Keratinocyte (primary cell): Measurements from ENCODE around the gene CPVL. TPM values are rescaled to one million over a fixed set of nuclear protein-coding genes. Genes with fewer than 3 reads are reported as not detected.

ENCODE experiments used
- DNase-seq: peaks from one replicate; pipeline ENCODE4 v3.0.0-alpha.2; 2011; ENCODE audit warnings: low read depth, missing footprints, low spot score
- FAIRE-seq: peaks from 2 replicates; lab custom pipeline; 2011; peaks lifted over from hg19 to GRCh38; lab: Jason Lieb, UNC
- H2AFZ ChIP-seq: 2 replicates; pipeline ENCODE4 v1.6.0; 2012; ENCODE audit warnings: low read length, control low read depth, inconsistent platforms; ENCODE audit not compliant: control insufficient read depth
- H3K27ac ChIP-seq: 2 replicates; pipeline ENCODE4 v1.5.1; 2011; ENCODE audit warnings: low read length; ENCODE audit not compliant: control insufficient read depth, insufficient read depth
- H3K27me3 ChIP-seq: 3 replicates; pipeline ENCODE4 v1.6.0; 2011; ENCODE audit warnings: low read length; ENCODE audit not compliant: control insufficient read depth, insufficient read depth; ENCODE audit errors: extremely low read depth
- H3K36me3 ChIP-seq, 2 experiments: 2 replicates in 1 of 2; 3 replicates in 1 of 2; pipeline ENCODE4 v1.5.1; 2011; ENCODE audit warnings: low read length in 2 of 2, mild to moderate bottlenecking in 1 of 2; ENCODE audit not compliant: control insufficient read depth in 2 of 2, insufficient read depth in 2 of 2; ENCODE audit errors: extremely low read depth in 1 of 2
- H3K4me1 ChIP-seq: 3 replicates; pipeline ENCODE4 v1.5.1; 2011; ENCODE audit warnings: low read length; ENCODE audit not compliant: control insufficient read depth, insufficient read depth; ENCODE audit errors: extremely low read depth
- H3K4me2 ChIP-seq: 3 replicates; pipeline ENCODE4 v1.6.0; 2011; ENCODE audit warnings: low read depth, low read length; ENCODE audit not compliant: control insufficient read depth, insufficient read depth; ENCODE audit errors: extremely low read depth
- H3K4me3 ChIP-seq, 3 experiments: fragments of 200-600 bp in 1 of 3; sonication (generic) in 1 of 3; 2 replicates in 2 of 3; 3 replicates in 1 of 3; pipeline ENCODE4 v1.5.1; 2011 to 2016; ENCODE audit warnings: low read length in 3 of 3, mild to moderate bottlenecking in 3 of 3, control low read depth in 2 of 3, inconsistent platforms in 1 of 3, low read depth in 1 of 3, mixed read lengths in 1 of 3, mixed run types in 1 of 3, moderate library complexity in 1 of 3; ENCODE audit not compliant: control insufficient read depth in 2 of 3, insufficient read depth in 2 of 3; ENCODE audit errors: extremely low read depth in 1 of 3
- H3K79me2 ChIP-seq: 2 replicates; pipeline ENCODE4 v1.6.0; 2012; ENCODE audit warnings: low read length; ENCODE audit not compliant: control insufficient read depth, insufficient read depth
- H3K9ac ChIP-seq: 3 replicates; pipeline ENCODE4 v1.6.0; 2011; ENCODE audit warnings: low read length; ENCODE audit not compliant: control insufficient read depth, insufficient read depth; ENCODE audit errors: extremely low read depth
- H3K9me1 ChIP-seq: 3 replicates; pipeline ENCODE4 v1.6.0; 2011; ENCODE audit warnings: low read length; ENCODE audit not compliant: control insufficient read depth, insufficient read depth; ENCODE audit errors: extremely low read depth
- H3K9me3 ChIP-seq: 2 replicates; pipeline ENCODE4 v1.5.1; 2012; ENCODE audit warnings: low read depth, low read length; ENCODE audit not compliant: control insufficient read depth
- H4K20me1 ChIP-seq: 3 replicates; pipeline ENCODE4 v1.6.0; 2011; ENCODE audit warnings: low read length; ENCODE audit not compliant: control insufficient read depth, insufficient read depth; ENCODE audit errors: extremely low read depth
- EZH2 ChIP-seq: IDR thresholded peaks from one replicate; pipeline ENCODE4 v1.6.1; 2012; ENCODE audit warnings: inconsistent platforms, mild to moderate bottlenecking, low read length, moderate library complexity
- dilution Hi-C: fragments of 300-500 bp; cut with MboI; formaldehyde crosslinking; loops from one replicate; pipeline ENCODE4 v1.7.0; 2020; ENCODE audit warnings: low sequenced_read_pairs; ENCODE audit not compliant: extremely low pct_ligation_motif_present
- polyA plus RNA-seq, 5 experiments: library from polyadenylated mRNA; depleted of rRNA in 3 of 5; stranded (reverse) in 3 of 5; stranded (forward) in 1 of 5; unstranded in 1 of 5; fragments of >200 nt; gene quantifications; 1 replicate in 1 of 5; 2 replicates in 3 of 5; 3 replicates in 1 of 5; pipeline versions ENCODE4 v1.2.1 to v1.2.3, GENCODE V29; 2011 to 2012; ENCODE audit warnings: missing spikeins in 2 of 5, low read depth in 1 of 5, low replicate concordance in 1 of 5
- TF ChIP-seq, protein P1 (sequence below), 3 experiments: IDR thresholded peaks in 1 of 3; conservative IDR thresholded peaks in 1 of 3; optimal IDR thresholded peaks in 1 of 3; 2 replicates in 2 of 3; 3 replicates in 1 of 3; pipeline versions ENCODE3 to v1.5.1; 2011; ENCODE audit warnings: low read length in 3 of 3, mild to moderate bottlenecking in 3 of 3, moderate library complexity in 2 of 3, control low read depth in 1 of 3, inconsistent platforms in 1 of 3; ENCODE audit not compliant: insufficient read depth in 2 of 3; ENCODE audit errors: extremely low read depth in 1 of 3

The CPVL gene
- polyA plus RNA-seq, 1 donor (not counting 4 experiments of a cell fraction or from before 2014, with no cell fraction given) = 9.8 TPM

DNA sequence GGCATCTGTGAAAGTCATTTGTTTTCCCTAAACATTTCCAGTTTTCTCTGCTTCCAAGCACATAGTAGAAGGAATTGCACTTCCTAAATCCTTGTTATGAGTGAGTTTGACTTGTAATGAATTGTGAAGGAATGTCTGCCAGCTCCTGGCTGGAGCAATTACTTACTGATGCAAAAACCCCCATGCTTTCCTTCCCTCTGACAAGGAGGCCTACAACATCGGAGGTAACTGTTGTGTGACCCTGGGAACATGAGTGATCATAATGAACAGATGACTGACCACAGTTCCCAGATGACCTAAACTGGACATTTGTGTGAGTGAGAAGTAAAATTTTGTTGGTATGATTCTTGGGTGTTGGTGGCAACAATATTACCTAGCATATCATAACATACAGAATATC lies 21.4 kb upstream of the CPVL start:
- TF ChIP-seq EZH2 = no peak
- TF ChIP-seq, protein P1, sequence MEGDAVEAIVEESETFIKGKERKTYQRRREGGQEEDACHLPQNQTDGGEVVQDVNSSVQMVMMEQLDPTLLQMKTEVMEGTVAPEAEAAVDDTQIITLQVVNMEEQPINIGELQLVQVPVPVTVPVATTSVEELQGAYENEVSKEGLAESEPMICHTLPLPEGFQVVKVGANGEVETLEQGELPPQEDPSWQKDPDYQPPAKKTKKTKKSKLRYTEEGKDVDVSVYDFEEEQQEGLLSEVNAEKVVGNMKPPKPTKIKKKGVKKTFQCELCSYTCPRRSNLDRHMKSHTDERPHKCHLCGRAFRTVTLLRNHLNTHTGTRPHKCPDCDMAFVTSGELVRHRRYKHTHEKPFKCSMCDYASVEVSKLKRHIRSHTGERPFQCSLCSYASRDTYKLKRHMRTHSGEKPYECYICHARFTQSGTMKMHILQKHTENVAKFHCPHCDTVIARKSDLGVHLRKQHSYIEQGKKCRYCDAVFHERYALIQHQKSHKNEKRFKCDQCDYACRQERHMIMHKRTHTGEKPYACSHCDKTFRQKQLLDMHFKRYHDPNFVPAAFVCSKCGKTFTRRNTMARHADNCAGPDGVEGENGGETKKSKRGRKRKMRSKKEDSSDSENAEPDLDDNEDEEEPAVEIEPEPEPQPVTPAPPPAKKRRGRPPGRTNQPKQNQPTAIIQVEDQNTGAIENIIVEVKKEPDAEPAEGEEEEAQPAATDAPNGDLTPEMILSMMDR (optimal IDR thresholded peaks at IDR 0.05 in 1 of 3, IDR thresholded peaks at IDR 0.05 in 1 of 3, conservative IDR thresholded peaks at IDR 0.05 in 1 of 3; ENCODE audit: extremely low read depth in 1 of 3, insufficient read depth in 2 of 3, low read length in 3 of 3) = no peak
- FAIRE-seq (no peak), DNase-seq (no peak)
- dilution Hi-C loops = no loop called here
- H3K4me3 ChIP-seq = no peak overlapping the region
- no peaks in the 10 kb centered on the region for H3K79me2 ChIP-seq
- H3K9me1 ChIP-seq = no peaks in the 10 kb centered on the region
- H2AFZ ChIP-seq = no peak overlapping the region
- H3K9me3 ChIP-seq = no peaks in the 10 kb centered on the region
- H4K20me1 ChIP-seq = no peaks in the 10 kb centered on the region
- H3K9ac ChIP-seq = no peak overlapping the region
- no peaks in the 10 kb centered on the region for H3K27me3 ChIP-seq
- H3K27ac ChIP-seq = no peak overlapping the region
- no peak overlapping the region for H3K4me2 ChIP-seq
- H3K4me1 ChIP-seq = no peaks in the 10 kb centered on the region
- H3K36me3 ChIP-seq = no peaks in the 10 kb centered on the region

DNA sequence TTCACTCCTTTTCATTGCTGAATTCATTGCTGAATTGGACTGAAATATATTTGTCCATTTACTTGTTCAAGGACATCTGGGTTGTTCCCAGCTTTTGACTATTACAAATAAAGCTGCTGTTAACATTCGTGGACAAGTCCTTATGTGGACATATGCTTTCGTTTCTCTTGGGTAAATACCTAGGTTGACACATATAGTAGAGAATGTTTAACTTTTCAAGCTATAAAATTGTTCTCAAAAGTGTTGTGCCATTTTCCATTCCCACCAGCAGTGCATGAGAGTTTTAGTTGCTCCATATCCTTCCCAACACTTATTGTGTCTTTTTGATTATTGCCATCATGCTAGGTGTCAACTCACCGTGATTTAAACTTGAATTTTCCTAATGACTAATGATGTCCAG lies 17.5 kb upstream of the CPVL start:
- H4K20me1 ChIP-seq = no peaks in the 10 kb centered on the region
- no peaks in the 10 kb centered on the region for H3K79me2 ChIP-seq
- H3K9ac ChIP-seq = no peak overlapping the region
- peaks cover 17% of the 10 kb centered on the region for H3K27me3 ChIP-seq
- TF ChIP-seq EZH2 = no peak
- TF ChIP-seq, protein P1 (optimal IDR thresholded peaks at IDR 0.05 in 1 of 3, IDR thresholded peaks at IDR 0.05 in 1 of 3, conservative IDR thresholded peaks at IDR 0.05 in 1 of 3; ENCODE audit: extremely low read depth in 1 of 3, insufficient read depth in 2 of 3, low read length in 3 of 3) = no peak
- no peak overlapping the region for H3K4me2 ChIP-seq
- FAIRE-seq = no peak
- no peaks in the 10 kb centered on the region for H3K4me1 ChIP-seq
- dilution Hi-C loops = no loop called here
- no peak overlapping the region for H3K27ac ChIP-seq
- H2AFZ ChIP-seq = no peak overlapping the region
- no peaks in the 10 kb centered on the region for H3K9me3 ChIP-seq
- no peaks in the 10 kb centered on the region for H3K9me1 ChIP-seq
- no peak for DNase-seq
- no peak overlapping the region for H3K4me3 ChIP-seq
- H3K36me3 ChIP-seq = no peaks in the 10 kb centered on the region
